ENCODE results near the gene C2orf81.

DNA sequence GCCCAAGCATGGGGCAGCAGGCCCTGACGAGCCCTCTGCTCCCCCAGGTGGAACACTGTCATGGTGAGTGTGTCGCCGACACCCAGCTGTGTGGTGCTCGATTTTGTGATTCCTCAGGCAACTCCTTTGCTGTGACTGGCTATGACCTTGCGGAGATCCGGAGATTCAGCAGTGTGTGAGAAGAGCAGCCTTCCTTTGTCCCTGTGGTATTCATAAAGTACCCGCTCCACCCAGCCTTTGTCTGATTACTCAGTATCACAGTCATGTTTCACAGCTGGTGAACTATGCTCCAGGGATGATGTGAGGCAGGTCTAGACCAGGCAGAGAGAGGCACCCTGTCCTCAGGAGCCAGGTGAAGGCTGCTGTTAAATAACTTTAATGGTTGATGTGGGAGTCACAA is 4.1 kb upstream of the C2orf81 start:
- no peak for TF ChIP-seq POLR2AphosphoS5 (IDR thresholded peaks at IDR 0.05)
- TF ChIP-seq POLR2A (IDR thresholded peaks at IDR 0.05) = no peak
- TF ChIP-seq, protein P1, sequence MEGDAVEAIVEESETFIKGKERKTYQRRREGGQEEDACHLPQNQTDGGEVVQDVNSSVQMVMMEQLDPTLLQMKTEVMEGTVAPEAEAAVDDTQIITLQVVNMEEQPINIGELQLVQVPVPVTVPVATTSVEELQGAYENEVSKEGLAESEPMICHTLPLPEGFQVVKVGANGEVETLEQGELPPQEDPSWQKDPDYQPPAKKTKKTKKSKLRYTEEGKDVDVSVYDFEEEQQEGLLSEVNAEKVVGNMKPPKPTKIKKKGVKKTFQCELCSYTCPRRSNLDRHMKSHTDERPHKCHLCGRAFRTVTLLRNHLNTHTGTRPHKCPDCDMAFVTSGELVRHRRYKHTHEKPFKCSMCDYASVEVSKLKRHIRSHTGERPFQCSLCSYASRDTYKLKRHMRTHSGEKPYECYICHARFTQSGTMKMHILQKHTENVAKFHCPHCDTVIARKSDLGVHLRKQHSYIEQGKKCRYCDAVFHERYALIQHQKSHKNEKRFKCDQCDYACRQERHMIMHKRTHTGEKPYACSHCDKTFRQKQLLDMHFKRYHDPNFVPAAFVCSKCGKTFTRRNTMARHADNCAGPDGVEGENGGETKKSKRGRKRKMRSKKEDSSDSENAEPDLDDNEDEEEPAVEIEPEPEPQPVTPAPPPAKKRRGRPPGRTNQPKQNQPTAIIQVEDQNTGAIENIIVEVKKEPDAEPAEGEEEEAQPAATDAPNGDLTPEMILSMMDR (IDR thresholded peaks at IDR 0.05) = no peak

Measured in prostate gland (tissue), 2 donors.